CD4-positive, alpha-beta T cell treated with Interleukin-12 subunit alpha and Interleukin-12 subunit beta, for 1 hour (primary cell): ENCODE data around the gene ADAMTS3.
"Not testable (repeated sequence)": the region's sequence is repeated elsewhere in the genome, so short reads cannot be mapped to it uniquely, and the experiment has no call there.

ENCODE experiments used
- DNase-seq: peaks from one replicate; pipeline ENCODE4 v3.0.0-alpha.2; 2020

Gene ADAMTS3

GRCh38 chr4:72552447-72552846 lies 16.6 kb downstream of the ADAMTS3 start:
- DNase-seq: no peak

- DNase-seq: no peak
These were observed 22.6 kb downstream of the ADAMTS3 start for GRCh38 chr4:72546456-72546855.

- not testable (repeated sequence) for DNase-seq
These were observed 28.3 kb downstream of the ADAMTS3 start for GRCh38 chr4:72540694-72541093.

GRCh38 chr4:72538006-72538405 lies 31.0 kb downstream of the ADAMTS3 start:
- no peak for DNase-seq

GRCh38 chr4:72536443-72536842 lies 32.6 kb downstream of the ADAMTS3 start:
- DNase-seq: no peak

GRCh38 chr4:72531768-72532290 lies 37.2 kb downstream of the ADAMTS3 start:
- DNase-seq: no peak

GRCh38 chr4:72531322-72531721 lies 37.7 kb downstream of the ADAMTS3 start:
- DNase-seq: no peak

- no peak for DNase-seq
These were observed 39.7 kb downstream of the ADAMTS3 start for GRCh38 chr4:72529148-72529822.

- no peak for DNase-seq
These were observed 41.9 kb downstream of the ADAMTS3 start for GRCh38 chr4:72527038-72527646.

GRCh38 chr4:72525938-72526337 lies 43.1 kb downstream of the ADAMTS3 start:
- DNase-seq: no peak

GRCh38 chr4:72522440-72522839 lies 46.6 kb downstream of the ADAMTS3 start:
- no peak for DNase-seq

GRCh38 chr4:72513227-72513626 lies 55.8 kb downstream of the ADAMTS3 start:
- no peak for DNase-seq

GRCh38 chr4:72507860-72508419 lies 61.1 kb downstream of the ADAMTS3 start:
- DNase-seq: no peak

GRCh38 chr4:72507167-72507566 lies 61.9 kb downstream of the ADAMTS3 start:
- no peak for DNase-seq

- DNase-seq: no peak
These were observed 63.7 kb downstream of the ADAMTS3 start for GRCh38 chr4:72505314-72505744.

- no peak for DNase-seq
These were observed 68.8 kb downstream of the ADAMTS3 start for GRCh38 chr4:72500214-72500613.

- no peak for DNase-seq
These were observed 72.9 kb downstream of the ADAMTS3 start for GRCh38 chr4:72496119-72496518.

GRCh38 chr4:72494156-72494555 lies 74.9 kb downstream of the ADAMTS3 start:
- DNase-seq: no peak

- DNase-seq: no peak
These were observed 79.8 kb downstream of the ADAMTS3 start for GRCh38 chr4:72489267-72489666.

- no peak for DNase-seq
These were observed 82.0 kb downstream of the ADAMTS3 start for GRCh38 chr4:72486991-72487390.

GRCh38 chr4:72484981-72485380 lies 84.0 kb downstream of the ADAMTS3 start:
- DNase-seq: no peak

- no peak for DNase-seq
These were observed 95.6 kb downstream of the ADAMTS3 start for GRCh38 chr4:72473434-72473900.

GRCh38 chr4:72471816-72472215 lies 97.2 kb downstream of the ADAMTS3 start:
- no peak for DNase-seq

- no peak for DNase-seq
These were observed 100.0 kb downstream of the ADAMTS3 start for GRCh38 chr4:72468904-72469502.
